Prostate gland (tissue), 2 donors: Measurements from ENCODE around the gene C2orf74.

Experiments used
- CTCF ChIP-seq, 4 experiments: fragments of 200-600 bp in 2 of 4; fragments of 450-650 bp in 2 of 4; sonication (generic) in 2 of 4; IDR thresholded peaks; 1 replicate in 3 of 4; 2 replicates in 1 of 4; pipeline ENCODE4 v1.5.1; 2016 to 2019; ENCODE audit warnings: antibody characterized with exemption in 4 of 4, mild to moderate bottlenecking in 2 of 4, moderate library complexity in 2 of 4
- POLR2A ChIP-seq: fragments of 450-650 bp; IDR thresholded peaks from one replicate; pipeline ENCODE4 v1.6.1; 2016; ENCODE audit warnings: antibody characterized with exemption, mild to moderate bottlenecking

DNA sequence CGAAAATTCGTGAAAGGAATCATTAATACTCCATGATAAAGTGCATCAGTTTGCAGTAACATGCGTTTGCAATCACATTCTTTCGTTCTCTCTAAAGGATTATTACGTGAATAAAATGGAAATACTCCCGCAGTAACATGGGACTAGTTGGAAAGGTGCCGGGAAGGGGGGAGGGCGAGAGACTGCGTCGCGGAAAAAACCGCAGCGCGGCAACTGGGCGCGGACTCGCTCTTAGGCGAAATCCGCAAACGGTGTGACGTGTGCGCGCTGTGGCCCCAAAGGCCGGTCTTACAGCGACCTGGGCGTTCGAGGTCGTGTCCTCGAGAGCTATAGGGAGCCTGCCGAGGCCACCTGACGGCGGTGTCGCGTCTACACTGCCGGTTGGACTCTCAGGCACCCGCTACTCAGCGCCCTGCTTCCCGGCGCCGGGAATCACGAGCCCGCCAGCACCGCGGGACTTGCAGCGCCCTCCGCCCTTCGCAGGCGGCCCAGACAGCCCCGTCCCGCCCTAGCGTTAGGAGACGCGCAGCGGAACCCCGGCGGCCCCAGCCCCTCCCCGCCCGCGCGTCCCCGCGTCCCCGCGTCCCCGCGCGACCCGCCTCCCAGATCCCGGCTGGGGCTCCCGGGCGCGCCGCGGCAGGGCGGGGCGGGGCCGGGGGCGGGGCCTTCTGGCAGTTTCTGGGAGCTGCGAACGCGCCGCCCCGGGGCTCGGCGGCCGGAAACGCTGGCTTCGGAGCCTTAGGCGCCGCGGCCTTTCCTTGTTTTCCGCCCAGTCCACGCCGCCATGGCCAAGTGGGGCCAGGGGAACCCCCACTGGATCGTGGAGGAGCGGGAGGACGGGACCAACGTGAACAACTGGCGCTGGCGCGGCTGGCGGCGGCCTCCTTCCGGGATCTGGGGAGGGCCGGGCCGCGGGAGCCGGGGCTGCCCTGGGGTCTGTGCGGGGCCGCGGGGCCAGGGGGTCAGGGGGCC, 15.1 kb downstream of the C2orf74 start:
- peak in 3 of 4 experiments; percentile 12 to 34 (median 27) for TF ChIP-seq CTCF (IDR thresholded peaks at IDR 0.05)
- peak; percentile 92 for TF ChIP-seq POLR2A
